Vagina (tissue), 2 donors: ENCODE results near the gene LRRC51. TPM values are rescaled to one million over a fixed set of nuclear protein-coding genes. Genes with fewer than 3 reads are reported as not detected.

Experiments
- DNase-seq, 2 donors: peaks; one replicate each; pipeline ENCODE4 v3.0.0-alpha.2; 2017; ENCODE audit errors: extremely low spot score in 2 of 2
- H3K27ac ChIP-seq: fragments of 200-600 bp; sonication (generic); one replicate; pipeline ENCODE4 v1.5.1; 2019
- H3K27me3 ChIP-seq: fragments of 200-600 bp; sonication (generic); one replicate; pipeline ENCODE4 v1.5.1; 2019
- H3K36me3 ChIP-seq, 2 donors: fragments of 200-600 bp; sonication (generic); one replicate each; pipeline ENCODE4 v1.5.1; 2017 to 2019
- H3K4me1 ChIP-seq: fragments of 200-600 bp; sonication (generic); one replicate; pipeline ENCODE4 v1.5.1; 2019
- H3K4me3 ChIP-seq, 2 donors: fragments of 200-600 bp; sonication (generic); 1 replicate in 1 of 2; 2 replicates in 1 of 2; pipeline ENCODE4 v1.5.1; 2016 to 2019
- H3K9me3 ChIP-seq: fragments of 200-600 bp; sonication (generic); one replicate; pipeline ENCODE4 v1.5.1; 2019
- CTCF ChIP-seq, 3 experiments: fragments of 450-650 bp in 2 of 3; fragments of 200-600 bp in 1 of 3; sonication (generic) in 1 of 3; IDR thresholded peaks; one replicate each; pipeline ENCODE4 v1.5.1; 2017 to 2019; ENCODE audit warnings: antibody characterized with exemption in 3 of 3, mild to moderate bottlenecking in 2 of 3, moderate library complexity in 2 of 3
- POLR2A ChIP-seq, 2 donors: fragments of 450-650 bp; IDR thresholded peaks; one replicate each; pipeline ENCODE4 v1.6.1; 2017; ENCODE audit warnings: antibody characterized with exemption in 2 of 2, mild to moderate bottlenecking in 2 of 2, moderate library complexity in 2 of 2
- POLR2AphosphoS5 ChIP-seq, 2 donors: sonication (generic); formaldehyde crosslinking; IDR thresholded peaks; one replicate each; pipeline ENCODE4 v1.9.0; 2017; ENCODE audit warnings: antibody characterized with exemption in 2 of 2, mild to moderate bottlenecking in 2 of 2, low read depth in 1 of 2; ENCODE audit not compliant: insufficient read depth in 1 of 2
- intact Hi-C: fragments of 100-400 bp; cut with DNase I; formaldehyde crosslinking; loops from one replicate; pipeline ENCODE4 v1.15.1; 2023
- total RNA-seq: library from RNA; depleted of rRNA; stranded (reverse); fragments of >200 nt; gene quantifications from one replicate; pipeline ENCODE4 v1.2.3, GENCODE V29; 2016

The LRRC51 gene
- total RNA-seq, 1 donor from 2014 or later = 5.6 TPM

DNA sequence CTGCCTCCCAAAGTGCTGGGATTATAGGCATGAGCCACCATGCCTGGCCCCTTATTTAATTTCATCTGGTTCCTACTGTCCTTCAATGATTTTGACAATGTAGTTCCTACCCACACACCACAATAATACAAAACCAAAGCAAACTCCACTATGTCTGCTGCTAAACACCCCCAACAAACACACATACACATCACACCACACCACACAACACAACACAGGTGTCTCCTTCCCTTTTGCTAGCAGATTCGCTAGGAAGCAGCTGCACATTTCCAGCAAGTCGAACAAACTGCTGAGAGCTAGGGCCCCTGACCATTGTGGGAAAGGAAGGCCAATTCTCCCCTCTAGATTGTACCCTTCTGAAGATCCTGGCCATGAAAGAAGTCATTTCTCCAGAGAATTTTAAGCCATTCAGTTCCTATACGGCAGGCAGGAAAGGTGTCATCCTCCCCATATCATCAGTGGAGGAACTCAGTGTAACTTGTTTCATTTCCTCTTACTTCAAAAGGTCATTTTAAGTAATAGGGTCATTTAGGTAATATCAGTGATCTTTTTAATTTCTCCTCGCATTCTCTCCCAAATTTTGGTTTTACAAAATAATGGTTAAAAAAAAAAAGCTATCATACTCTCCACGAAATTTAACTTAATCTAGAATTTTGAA is 18.8 kb upstream of the LRRC51 start:
- Histone ChIP-seq H3K9me3 (no peaks in the 10 kb centered on the region), H3K27me3 (no peaks in the 10 kb centered on the region), H3K36me3 (no peaks in the 10 kb centered on the region), H3K4me3 (no peak overlapping the region), H3K4me1 (peaks cover 7% of the 10 kb centered on the region), H3K27ac (no peak overlapping the region)
- intact Hi-C loops = no loop called here
- TF ChIP-seq CTCF (IDR thresholded peaks at IDR 0.05) (no peak), POLR2A (IDR thresholded peaks at IDR 0.05) (no peak), POLR2AphosphoS5 (IDR thresholded peaks at IDR 0.05; ENCODE audit: insufficient read depth in 1 of 2, low read depth in 1 of 2) (no peak)
- no peak for DNase-seq

- Histone ChIP-seq H3K36me3 (peaks cover 0 to 5% of the 10 kb centered on the region in 2 donors), H3K4me1 (peaks cover 47% of the 10 kb centered on the region), H3K4me3 (no peak overlapping the region), H3K27me3 (no peaks in the 10 kb centered on the region), H3K27ac (peak overlapping the region; percentile 33), H3K9me3 (no peaks in the 10 kb centered on the region)
- DNase-seq = no peak
- TF ChIP-seq POLR2AphosphoS5 (IDR thresholded peaks at IDR 0.05; ENCODE audit: insufficient read depth in 1 of 2, low read depth in 1 of 2) = no peak
- intact Hi-C loops = no loop called here
Measured at GRCh38 chr11:72066855-72067254, 13.8 kb upstream of the LRRC51 start.

GRCh38 chr11:72067266-72067665 is 13.4 kb upstream of the LRRC51 start:
- Histone ChIP-seq H3K36me3 (peaks cover 0 to 5% of the 10 kb centered on the region in 2 donors), H3K4me1 (peaks cover 47% of the 10 kb centered on the region), H3K27me3 (no peaks in the 10 kb centered on the region), H3K9me3 (no peaks in the 10 kb centered on the region), H3K27ac (peak overlapping the region; percentile 33), H3K4me3 (no peak overlapping the region)
- intact Hi-C loops = no loop called here
- TF ChIP-seq POLR2A (IDR thresholded peaks at IDR 0.05) (no peak), CTCF (IDR thresholded peaks at IDR 0.05) (no peak), POLR2AphosphoS5 (IDR thresholded peaks at IDR 0.05; ENCODE audit: insufficient read depth in 1 of 2, low read depth in 1 of 2) (no peak)
- no peak for DNase-seq

DNA sequence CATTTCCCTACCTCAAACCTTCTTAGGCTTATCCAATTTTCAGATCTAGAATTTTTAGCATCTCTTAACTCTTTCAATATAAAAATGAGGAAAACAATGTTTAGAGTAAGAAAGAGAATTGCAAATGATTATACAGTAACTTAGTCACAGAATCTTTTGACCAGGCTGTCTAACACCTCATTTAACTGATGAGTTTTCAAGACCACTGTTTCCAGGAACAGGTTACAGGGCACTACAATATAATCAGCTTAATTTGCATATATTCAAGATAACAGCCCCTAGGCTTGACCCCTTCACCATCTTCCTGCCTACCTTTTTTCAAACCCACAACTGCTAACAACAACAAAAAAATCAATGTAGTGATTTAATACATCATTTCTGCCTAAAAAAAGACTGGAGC is 13.0 kb upstream of the LRRC51 start:
- Histone ChIP-seq H3K9me3 (no peaks in the 10 kb centered on the region), H3K4me1 (peaks cover 47% of the 10 kb centered on the region), H3K27ac (peak overlapping the region; percentile 33), H3K4me3 (no peak overlapping the region), H3K36me3 (peaks cover 0 to 5% of the 10 kb centered on the region in 2 donors), H3K27me3 (no peaks in the 10 kb centered on the region)
- TF ChIP-seq CTCF (IDR thresholded peaks at IDR 0.05) = no peak
- no peak for TF ChIP-seq POLR2A (IDR thresholded peaks at IDR 0.05)
- TF ChIP-seq POLR2AphosphoS5 (IDR thresholded peaks at IDR 0.05; ENCODE audit: insufficient read depth in 1 of 2, low read depth in 1 of 2) = no peak
- no peak for DNase-seq
- intact Hi-C loops = no loop called here

GRCh38 chr11:72069200-72069599 is 11.4 kb upstream of the LRRC51 start:
- Histone ChIP-seq H3K9me3 (no peaks in the 10 kb centered on the region), H3K27me3 (no peaks in the 10 kb centered on the region), H3K27ac (peak overlapping the region; percentile 75), H3K36me3 (peaks cover 0 to 5% of the 10 kb centered on the region in 2 donors), H3K4me1 (peaks cover 47% of the 10 kb centered on the region), H3K4me3 (no peak overlapping the region)
- no peak for TF ChIP-seq POLR2AphosphoS5 (IDR thresholded peaks at IDR 0.05; ENCODE audit: insufficient read depth in 1 of 2, low read depth in 1 of 2)
- TF ChIP-seq CTCF (IDR thresholded peaks at IDR 0.05) = no peak
- TF ChIP-seq POLR2A (IDR thresholded peaks at IDR 0.05) = no peak
- intact Hi-C loops = no loop called here
- DNase-seq = no peak
